GM12872 (cell line): ENCODE results near the gene NTSR1.

Source experiments
- TF ChIP-seq, protein P1 (sequence below): IDR thresholded peaks from 3 replicates; pipeline ENCODE4 v1.5.1; 2011; ENCODE audit warnings: low read depth, mild to moderate bottlenecking, low read length, moderate library complexity; ENCODE audit not compliant: insufficient read depth

Gene NTSR1

DNA sequence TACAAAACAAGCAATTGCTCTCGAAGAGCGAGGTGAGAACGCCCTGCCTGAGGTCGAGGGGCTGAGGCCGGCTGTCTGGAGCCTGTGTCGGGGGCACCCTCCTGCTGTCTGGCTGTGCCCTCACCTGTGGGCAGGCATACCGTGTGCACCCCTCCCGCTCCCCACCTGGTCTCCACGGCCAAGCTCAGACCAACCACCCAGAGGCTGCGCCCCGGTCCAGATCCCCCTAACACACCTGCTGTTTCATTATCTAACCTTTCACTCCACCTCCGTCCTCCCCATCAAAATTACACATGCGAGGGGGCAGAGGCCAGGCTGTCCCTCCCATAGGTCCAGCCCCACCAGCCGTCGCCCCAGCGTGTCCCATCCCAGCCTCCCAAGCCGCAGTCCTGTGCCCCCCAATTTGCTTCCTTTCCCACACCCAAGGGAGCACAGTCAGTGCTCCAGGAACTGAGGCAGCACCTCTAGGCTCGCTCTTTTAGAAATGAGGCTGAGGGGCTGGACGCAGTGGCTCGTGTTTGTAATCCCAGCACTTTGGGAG is 35.2 kb downstream of the NTSR1 start:
- TF ChIP-seq, protein P1, sequence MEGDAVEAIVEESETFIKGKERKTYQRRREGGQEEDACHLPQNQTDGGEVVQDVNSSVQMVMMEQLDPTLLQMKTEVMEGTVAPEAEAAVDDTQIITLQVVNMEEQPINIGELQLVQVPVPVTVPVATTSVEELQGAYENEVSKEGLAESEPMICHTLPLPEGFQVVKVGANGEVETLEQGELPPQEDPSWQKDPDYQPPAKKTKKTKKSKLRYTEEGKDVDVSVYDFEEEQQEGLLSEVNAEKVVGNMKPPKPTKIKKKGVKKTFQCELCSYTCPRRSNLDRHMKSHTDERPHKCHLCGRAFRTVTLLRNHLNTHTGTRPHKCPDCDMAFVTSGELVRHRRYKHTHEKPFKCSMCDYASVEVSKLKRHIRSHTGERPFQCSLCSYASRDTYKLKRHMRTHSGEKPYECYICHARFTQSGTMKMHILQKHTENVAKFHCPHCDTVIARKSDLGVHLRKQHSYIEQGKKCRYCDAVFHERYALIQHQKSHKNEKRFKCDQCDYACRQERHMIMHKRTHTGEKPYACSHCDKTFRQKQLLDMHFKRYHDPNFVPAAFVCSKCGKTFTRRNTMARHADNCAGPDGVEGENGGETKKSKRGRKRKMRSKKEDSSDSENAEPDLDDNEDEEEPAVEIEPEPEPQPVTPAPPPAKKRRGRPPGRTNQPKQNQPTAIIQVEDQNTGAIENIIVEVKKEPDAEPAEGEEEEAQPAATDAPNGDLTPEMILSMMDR, result no peak

DNA sequence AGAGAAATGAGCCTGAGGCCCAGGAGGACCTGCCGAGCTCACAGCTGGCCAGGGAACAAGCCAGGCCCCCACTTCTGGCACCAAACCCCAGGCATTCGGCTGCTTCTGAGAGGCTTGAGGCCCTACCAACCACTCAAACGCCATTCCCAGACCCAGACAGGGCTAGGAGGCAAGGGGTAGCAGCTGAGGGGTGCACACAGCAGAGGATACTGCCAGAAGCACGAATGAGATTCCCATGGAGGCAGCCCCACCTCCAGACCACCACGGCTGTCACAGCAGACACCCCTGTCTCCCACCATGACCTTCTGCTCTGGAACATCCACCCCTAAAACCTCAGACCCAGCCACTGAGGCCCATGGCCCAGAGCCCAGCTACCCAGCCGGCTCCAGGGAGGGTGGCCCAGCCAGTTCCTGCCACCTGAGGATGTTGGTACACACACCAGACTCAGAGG is 36.1 kb downstream of the NTSR1 start:
- TF ChIP-seq, protein P1, result no peak

DNA sequence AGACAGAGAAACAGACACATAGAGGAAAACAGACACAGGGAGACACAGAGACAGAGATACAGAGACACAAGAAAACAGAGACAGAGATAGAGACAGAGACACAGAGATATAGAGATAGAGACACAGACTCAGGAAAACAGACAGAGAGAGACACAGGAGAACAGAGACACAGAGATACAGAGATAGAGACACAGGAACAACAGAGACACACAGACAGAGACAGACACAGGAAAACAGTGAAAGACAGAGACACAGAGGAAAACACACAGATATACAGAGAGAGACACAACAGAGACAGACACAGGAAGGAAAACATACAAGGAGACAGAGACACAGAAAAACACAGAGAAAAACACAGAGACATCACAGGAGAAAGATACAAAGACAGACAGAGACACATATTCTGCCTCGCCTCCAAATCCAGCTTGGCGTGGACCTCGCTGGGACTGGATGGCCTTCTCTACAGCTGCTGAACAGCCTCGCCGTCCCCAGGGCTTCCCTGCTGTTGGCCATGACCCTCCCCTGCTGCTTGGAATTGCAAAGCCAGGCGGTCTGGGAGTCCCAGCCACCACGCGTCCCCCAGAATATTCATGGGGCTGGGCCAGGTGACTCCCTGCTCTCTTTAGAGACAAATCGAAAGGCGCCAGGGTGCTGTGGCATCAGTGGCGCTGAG is 36.8 kb downstream of the NTSR1 start:
- TF ChIP-seq, protein P1, result no peak

DNA sequence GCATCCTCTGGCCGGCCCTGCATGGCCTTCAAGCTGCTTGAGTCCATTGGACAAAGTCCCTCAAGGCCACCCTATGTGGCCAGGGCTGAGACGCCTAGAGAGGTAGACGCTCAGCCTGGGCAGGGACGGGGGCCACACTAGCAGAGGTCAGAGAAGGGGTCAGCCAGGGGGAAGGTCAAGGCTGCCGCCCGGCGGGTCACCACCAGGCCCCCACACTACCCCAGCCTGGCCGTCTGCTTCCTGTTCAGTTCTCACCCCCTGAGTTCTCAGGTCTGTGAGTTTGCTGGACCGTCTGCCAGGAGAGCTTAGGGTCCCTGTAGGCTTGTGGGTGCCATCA is 37.3 kb downstream of the NTSR1 start:
- TF ChIP-seq, protein P1, result no peak

DNA sequence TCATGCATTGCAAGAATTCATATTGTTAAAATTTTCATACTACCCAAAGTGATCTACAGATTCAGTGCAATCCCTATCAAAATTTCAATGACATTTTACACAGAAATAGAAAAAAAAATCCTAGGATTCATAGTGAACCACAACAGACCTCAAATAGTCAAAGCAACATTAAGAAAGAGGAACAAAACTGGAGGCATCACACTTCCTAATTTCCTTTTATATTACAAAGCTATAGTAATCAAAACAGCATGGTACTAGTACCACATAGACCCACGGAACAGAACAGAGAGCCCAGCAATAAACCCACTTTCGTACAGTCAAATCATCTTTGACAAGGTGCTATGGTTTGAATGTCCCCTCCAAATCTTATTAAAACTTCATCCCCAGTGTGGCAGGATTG is 39.7 kb downstream of the NTSR1 start:
- TF ChIP-seq, protein P1, result no peak

DNA sequence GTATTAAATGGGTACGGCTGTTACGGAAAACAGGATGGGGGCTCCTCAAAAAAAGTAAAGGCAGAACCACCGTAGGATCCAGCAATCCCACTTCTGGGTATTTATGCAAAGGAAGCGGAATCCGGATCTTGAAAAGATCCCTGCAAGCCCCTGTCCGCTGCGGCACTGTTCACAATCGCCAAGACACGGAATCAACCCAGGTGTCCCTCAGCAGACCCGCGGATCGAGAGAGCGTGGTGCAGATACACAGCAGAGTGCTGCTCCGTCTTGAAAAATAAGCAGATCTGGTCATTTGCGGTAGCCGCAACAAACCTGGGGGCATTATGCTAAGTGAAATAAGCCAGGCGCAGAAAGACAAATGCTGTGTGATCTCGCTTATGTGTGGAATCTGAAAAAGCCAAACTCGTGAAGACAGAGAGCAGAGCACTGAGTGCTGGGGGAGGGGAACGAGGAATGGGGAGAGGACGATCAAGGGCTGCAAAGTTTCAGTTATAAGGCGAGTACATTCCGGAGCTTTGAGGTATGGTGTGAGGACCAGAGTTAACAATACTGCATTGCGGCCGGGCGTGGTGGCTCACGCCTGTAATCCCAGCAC is 41.3 kb downstream of the NTSR1 start:
- TF ChIP-seq, protein P1, result no peak

DNA sequence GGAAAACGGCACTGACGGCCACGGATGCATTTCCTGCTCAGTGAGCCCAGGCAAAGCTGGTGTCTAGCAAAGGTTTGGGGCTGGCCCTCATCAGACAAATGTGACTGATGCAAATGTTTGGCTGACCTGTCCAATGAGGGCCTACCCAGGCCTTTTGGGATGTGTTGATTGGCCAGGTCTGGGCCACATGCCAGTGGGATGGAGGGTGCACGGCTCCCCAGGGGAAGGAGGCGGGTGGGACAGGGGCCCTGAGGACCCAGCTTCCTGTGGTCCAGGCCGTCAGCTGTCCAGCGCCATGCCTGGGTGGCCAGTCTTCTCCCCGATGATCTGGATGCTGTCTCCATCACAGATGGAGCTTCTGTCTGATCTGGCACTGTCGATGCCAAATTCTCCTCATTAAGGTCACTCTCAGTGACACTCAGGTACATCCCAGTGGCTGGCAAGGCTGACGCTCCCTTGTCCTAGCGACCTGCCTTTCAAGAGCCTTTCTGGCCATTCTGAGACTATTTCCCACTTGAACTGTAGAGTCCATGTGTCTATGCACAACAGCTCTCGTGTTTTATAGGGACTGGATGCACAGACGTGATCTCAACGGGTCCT is 43.0 kb downstream of the NTSR1 start:
- TF ChIP-seq, protein P1, result no peak
